ENCODE measurements around the gene PROKR2. TPM values are rescaled to one million over a fixed set of nuclear protein-coding genes. Genes with fewer than 3 reads are reported as not detected.

Gene PROKR2
- total RNA-seq (2012; rRNA removed): not detected in 2 replicates

DNA sequence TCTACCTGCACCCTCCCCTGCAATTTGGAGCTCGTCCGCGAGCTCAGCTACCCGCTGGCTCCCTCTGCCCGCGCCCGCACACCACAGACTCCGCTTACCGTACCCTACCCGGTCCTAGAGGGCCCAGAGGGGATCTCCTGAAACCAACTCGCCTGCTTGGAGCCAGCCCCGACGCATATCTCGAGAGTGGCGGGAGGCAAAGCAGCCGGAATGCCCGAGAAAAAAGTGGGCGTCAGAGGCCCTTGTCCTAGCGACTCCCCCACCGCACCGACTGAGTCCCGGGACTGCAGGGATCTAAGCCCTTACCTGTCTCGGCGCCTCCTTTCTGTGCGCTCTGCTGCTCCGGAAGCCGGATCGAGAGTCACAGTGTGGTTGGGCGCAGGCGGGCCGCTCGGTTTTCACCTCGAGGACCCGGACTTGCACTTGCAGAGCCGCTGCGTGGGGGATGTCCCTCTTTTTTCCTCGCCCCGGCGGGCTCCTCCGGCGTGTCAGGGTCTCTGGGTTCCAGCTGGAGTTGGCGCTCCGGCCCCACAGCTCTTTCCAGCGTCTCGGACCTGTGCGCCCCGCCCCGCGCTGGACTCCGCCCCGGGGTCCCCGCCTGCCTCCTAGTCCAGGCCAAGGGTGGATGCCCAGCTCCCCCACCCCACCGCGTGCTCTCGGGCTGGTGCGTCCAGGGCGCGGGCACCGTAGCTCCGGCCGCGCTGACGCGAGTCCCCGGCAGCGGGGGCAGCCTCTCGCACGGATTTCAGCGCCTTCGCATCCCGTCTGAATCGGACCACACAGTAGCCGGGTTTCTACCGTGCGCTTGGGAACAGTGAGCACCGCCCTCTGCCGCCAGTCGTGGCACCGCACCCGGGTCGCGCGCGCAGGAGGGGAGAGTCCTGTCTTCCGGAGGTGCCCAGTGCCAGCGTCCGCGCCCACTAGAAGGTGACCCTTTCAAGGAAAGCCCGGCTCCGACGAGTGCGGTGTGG is at the start of gene PROKR2:
TSS of gene PROKR2 (minus strand) at position 767 of the 971 bp plus-strand sequence. CDS start 2,585 bp downstream, outside the sequence.
- Histone ChIP-seq H3K4me2 (ENCODE audit: low read length) (no peak within 1 kb of the TSS), H3K4me1 (ENCODE audit: control insufficient read depth, insufficient read depth, low read length) (no peaks in the 10 kb centered on the region), H3K9ac (ENCODE audit: low read depth, low read length) (no peak within 1 kb of the TSS), H3K9me3 (replicated peaks; ENCODE audit: low read length) (no peaks in the 10 kb centered on the region), H3K27me3 (ENCODE audit: control insufficient read depth, insufficient read depth, low read length) (peaks cover 41% of the 10 kb centered on the region), H3K36me3 (ENCODE audit: insufficient read depth, low read length) (no peaks in the 10 kb centered on the region), H3K4me3 (ENCODE audit: low read length) (no peak within 1 kb of the TSS)

DNA sequence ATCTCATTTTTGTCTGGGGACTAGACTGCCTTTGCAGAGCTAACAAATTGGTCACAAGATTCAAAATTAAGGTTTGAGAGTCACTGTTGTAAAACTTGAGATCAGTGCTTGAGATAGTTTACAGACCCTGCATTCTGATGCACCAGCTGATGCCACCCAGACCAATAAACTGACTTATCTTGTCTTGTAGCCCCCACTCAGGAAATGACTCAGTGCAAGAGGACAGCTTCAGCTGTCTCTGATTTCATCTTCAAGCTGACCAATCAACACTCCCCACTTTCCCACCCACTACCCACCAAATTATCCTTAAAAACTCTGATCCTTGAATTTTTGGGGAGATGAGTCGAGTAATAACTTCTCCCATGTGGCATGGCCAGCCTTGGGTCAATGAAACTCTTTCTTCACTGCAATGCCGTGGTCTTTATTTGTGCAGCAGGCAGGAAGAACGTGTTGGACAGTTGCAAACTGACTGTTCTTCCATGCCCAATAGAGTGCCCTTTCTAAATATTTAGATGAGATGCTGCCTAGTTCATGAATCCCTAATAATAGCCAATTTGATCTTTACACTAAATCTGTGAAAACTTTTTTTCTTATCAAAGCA is 48.3 kb upstream of the PROKR2 start:
- H3K4me2 ChIP-seq (ENCODE audit: low read length): no peak overlapping the region
- H3K27me3 ChIP-seq (ENCODE audit: control insufficient read depth, insufficient read depth, low read length): no peaks in the 10 kb centered on the region
- H3K9me3 ChIP-seq (replicated peaks; ENCODE audit: low read length): no peaks in the 10 kb centered on the region
- no peak overlapping the region for H3K4me3 ChIP-seq (ENCODE audit: low read length)
- no peaks in the 10 kb centered on the region for H3K4me1 ChIP-seq (ENCODE audit: control insufficient read depth, insufficient read depth, low read length)
- H3K9ac ChIP-seq (ENCODE audit: low read depth, low read length): peak overlapping the region; percentile 32
- H3K36me3 ChIP-seq (ENCODE audit: insufficient read depth, low read length): no peaks in the 10 kb centered on the region

DNA sequence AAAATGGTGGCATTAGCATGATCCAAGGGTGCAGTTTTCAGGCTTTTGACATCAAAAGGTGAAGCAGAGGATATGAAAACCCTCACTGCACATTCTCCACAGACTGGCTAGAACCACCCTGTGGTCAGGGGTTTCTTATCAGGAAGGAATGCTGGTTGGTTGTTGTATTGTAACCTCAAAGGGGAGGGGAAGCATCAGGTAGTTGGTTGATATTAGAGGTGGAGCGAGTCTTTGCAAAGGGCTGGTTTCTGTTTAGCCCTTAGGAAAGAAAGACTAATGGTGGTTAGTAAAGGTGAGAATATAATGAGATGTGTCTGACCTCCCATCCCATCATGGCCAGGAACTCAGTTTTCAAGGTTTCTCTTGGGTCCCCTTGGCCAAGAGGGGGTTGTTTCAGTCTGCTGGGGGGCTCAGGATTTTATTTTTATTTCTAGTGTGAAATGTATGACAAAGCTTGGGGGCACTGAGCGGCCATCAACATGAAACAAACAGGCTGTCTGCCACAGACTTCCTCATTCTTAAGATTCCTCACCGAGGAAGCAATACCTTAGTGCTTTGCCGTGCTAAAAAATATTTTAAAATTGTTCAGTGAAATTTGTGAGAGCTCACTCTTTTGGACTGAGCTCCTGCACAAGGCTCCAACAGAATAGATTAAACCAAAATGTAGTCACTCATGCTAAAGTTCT is 47.5 kb upstream of the PROKR2 start:
- no peak overlapping the region for H3K4me2 ChIP-seq (ENCODE audit: low read length)
- no peaks in the 10 kb centered on the region for H3K9me3 ChIP-seq (replicated peaks; ENCODE audit: low read length)
- no peaks in the 10 kb centered on the region for H3K36me3 ChIP-seq (ENCODE audit: insufficient read depth, low read length)
- H3K9ac ChIP-seq (ENCODE audit: low read depth, low read length): peak overlapping the region; percentile 32
- no peaks in the 10 kb centered on the region for H3K27me3 ChIP-seq (ENCODE audit: control insufficient read depth, insufficient read depth, low read length)
- H3K4me3 ChIP-seq (ENCODE audit: low read length): no peak overlapping the region
- no peaks in the 10 kb centered on the region for H3K4me1 ChIP-seq (ENCODE audit: control insufficient read depth, insufficient read depth, low read length)

DNA sequence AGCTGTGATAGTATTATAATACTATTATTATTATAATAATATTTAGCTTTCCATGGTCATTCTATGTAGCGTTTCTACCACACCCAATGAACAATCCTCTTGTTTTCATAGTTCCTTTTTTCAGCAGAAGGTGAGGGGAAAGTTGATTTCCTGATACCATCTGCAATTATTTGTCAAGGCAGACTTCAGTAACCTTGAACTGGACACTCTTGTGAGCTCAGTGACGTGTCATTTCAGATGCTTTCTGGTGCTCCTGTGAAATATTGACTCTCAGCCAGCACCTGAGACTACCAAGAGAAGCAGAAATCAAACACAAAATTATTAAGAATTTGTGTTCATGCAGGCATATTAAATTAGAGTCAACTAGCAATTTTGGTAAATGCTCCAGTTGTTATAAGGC is 46.0 kb upstream of the PROKR2 start:
- Histone ChIP-seq H3K4me2 (ENCODE audit: low read length) (no peak overlapping the region), H3K9ac (ENCODE audit: low read depth, low read length) (no peak overlapping the region), H3K9me3 (replicated peaks; ENCODE audit: low read length) (no peaks in the 10 kb centered on the region), H3K36me3 (ENCODE audit: insufficient read depth, low read length) (no peaks in the 10 kb centered on the region), H3K27me3 (ENCODE audit: control insufficient read depth, insufficient read depth, low read length) (no peaks in the 10 kb centered on the region), H3K4me1 (ENCODE audit: control insufficient read depth, insufficient read depth, low read length) (no peaks in the 10 kb centered on the region), H3K4me3 (ENCODE audit: low read length) (no peak overlapping the region)

DNA sequence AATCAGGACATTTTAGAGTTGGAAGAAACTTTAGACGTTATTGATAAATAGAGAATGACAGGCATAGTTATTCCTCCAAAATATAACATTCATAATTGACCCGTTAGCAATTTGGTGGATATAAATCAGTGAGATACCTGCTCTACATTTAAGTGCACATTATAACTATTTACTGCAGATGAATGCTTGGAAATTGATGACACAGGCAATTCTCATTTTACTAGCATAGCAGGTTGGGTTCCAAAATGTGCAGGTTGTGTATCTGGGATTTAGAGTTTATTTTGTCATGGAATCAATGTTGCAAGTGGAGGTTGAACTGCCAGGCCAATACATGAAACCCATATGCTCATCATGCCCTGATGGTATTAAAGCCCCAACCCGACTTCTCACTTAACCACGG is 44.4 kb upstream of the PROKR2 start:
- H3K9ac ChIP-seq (ENCODE audit: low read depth, low read length): no peak overlapping the region
- no peaks in the 10 kb centered on the region for H3K9me3 ChIP-seq (replicated peaks; ENCODE audit: low read length)
- H3K4me1 ChIP-seq (ENCODE audit: control insufficient read depth, insufficient read depth, low read length): no peaks in the 10 kb centered on the region
- no peaks in the 10 kb centered on the region for H3K36me3 ChIP-seq (ENCODE audit: insufficient read depth, low read length)
- H3K27me3 ChIP-seq (ENCODE audit: control insufficient read depth, insufficient read depth, low read length): no peaks in the 10 kb centered on the region
- no peak overlapping the region for H3K4me3 ChIP-seq (ENCODE audit: low read length)
- no peak overlapping the region for H3K4me2 ChIP-seq (ENCODE audit: low read length)

DNA sequence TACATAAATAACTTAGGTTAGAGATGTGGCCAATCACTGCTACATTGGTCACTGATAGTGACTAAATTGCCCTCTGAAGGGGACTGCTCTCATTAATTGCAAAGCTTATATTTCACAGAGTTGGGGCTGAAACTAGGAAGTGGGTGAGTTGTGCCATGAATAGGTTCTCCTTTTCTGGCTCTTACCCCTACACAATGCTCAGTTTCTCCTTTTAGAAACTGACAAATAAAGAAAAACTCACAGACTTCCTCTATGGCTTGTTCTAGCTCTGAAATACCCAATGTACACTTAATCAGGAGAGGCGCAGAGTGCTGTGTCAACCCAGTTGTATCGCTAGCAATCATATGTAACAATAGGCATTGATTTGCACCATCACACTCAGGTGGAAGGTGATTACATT is 41.2 kb upstream of the PROKR2 start:
- H3K4me3 ChIP-seq (ENCODE audit: low read length): no peak overlapping the region

DNA sequence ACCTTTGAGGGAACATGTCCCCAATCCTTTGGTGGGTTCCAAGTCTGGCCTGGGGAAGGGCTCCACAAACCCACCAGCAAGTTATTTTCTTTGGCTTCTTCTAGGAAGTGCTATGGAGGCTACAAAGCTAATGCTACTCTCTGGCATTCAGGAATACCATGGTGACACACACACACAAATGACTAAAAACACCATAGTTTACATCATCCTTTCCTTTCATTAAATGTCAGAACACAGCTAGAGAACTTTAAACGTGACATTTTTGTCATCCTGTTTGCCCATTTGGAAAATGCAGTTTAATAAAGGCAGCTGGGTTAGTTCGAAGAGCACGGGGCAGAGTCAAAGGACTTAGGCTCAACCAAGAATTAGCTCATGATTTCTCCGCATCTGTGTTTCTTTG is 40.2 kb upstream of the PROKR2 start:
- Histone ChIP-seq H3K4me3 (ENCODE audit: low read length) (no peak overlapping the region), H3K27me3 (ENCODE audit: control insufficient read depth, insufficient read depth, low read length) (no peaks in the 10 kb centered on the region), H3K4me2 (ENCODE audit: low read length) (no peak overlapping the region), H3K9me3 (replicated peaks; ENCODE audit: low read length) (no peaks in the 10 kb centered on the region), H3K4me1 (ENCODE audit: control insufficient read depth, insufficient read depth, low read length) (peaks cover 23% of the 10 kb centered on the region), H3K9ac (ENCODE audit: low read depth, low read length) (no peak overlapping the region), H3K36me3 (ENCODE audit: insufficient read depth, low read length) (no peaks in the 10 kb centered on the region)

More for the DNA sequence above, 41.2 kb upstream of the PROKR2 start:
- no peak overlapping the region for H3K9ac ChIP-seq (ENCODE audit: low read depth, low read length)
- H3K4me1 ChIP-seq (ENCODE audit: control insufficient read depth, insufficient read depth, low read length): peaks cover 22% of the 10 kb centered on the region
- H3K9me3 ChIP-seq (replicated peaks; ENCODE audit: low read length): no peaks in the 10 kb centered on the region
- H3K27me3 ChIP-seq (ENCODE audit: control insufficient read depth, insufficient read depth, low read length): no peaks in the 10 kb centered on the region
- H3K36me3 ChIP-seq (ENCODE audit: insufficient read depth, low read length): no peaks in the 10 kb centered on the region
- no peak overlapping the region for H3K4me2 ChIP-seq (ENCODE audit: low read length)

DNA sequence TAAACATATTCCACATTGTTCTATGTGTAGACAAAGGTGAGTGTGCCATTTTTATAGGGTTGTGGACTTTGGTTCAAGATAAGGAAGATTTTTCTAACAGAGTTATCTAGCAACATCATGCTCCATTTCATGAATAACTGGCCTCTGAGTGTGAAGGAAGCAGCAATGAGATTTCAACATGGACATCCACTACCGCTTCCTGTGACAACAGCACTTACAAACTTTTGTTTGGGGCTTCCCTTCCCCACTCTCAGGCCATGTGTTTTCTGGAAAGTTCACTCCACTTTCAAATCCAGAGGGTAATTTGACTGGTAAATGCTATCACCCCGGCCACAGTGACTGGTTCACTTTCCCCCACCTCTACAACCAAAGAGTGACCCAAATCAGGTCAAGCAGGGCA is 38.1 kb upstream of the PROKR2 start:
- Histone ChIP-seq H3K9ac (ENCODE audit: low read depth, low read length) (no peak overlapping the region), H3K4me2 (ENCODE audit: low read length) (no peak overlapping the region), H3K27me3 (ENCODE audit: control insufficient read depth, insufficient read depth, low read length) (no peaks in the 10 kb centered on the region), H3K4me1 (ENCODE audit: control insufficient read depth, insufficient read depth, low read length) (peaks cover 23% of the 10 kb centered on the region), H3K36me3 (ENCODE audit: insufficient read depth, low read length) (no peaks in the 10 kb centered on the region), H3K4me3 (ENCODE audit: low read length) (no peak overlapping the region), H3K9me3 (replicated peaks; ENCODE audit: low read length) (no peaks in the 10 kb centered on the region)

DNA sequence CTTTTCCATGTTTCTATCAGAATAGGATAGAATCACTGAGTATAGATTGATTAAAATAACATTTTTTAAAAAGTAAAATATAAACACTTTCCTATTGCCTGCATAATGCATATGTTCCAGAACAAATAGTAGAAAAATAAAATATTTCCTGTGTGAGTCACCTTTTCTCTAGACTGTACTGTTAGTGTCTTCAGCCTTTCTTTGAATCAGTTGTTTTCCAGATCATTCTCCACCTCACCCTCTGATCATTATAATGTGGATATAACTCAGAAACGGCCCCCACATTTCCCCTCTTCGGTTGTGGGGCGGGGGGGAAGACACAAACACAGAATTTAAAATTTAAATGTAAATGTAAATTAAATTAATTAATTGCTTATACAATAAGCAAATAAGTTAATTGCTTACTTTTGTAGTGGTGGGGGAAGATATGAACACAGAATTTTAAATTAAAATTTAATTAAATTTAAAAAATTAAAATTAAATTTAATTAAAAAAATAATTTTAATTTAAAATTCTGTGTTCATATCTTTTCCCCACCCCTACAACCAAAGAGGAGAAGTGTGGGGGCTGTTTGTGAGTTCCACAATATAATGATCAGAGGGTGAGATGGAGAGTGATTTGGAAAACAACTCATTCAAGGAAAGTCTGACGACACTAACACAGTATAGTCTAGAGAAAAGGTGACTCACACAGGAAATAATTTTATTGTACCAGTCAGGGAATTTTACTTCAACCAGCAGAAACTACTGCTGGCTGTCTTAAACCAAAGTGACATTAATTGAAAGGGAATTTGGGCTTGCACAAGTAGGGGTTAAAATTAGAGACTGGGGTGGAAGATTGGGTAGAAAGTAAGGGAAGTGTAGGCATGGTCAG is 37.1 kb upstream of the PROKR2 start:
- H3K4me3 ChIP-seq (ENCODE audit: low read length): peak overlapping the region; percentile 33
- H3K4me1 ChIP-seq (ENCODE audit: control insufficient read depth, insufficient read depth, low read length): peaks cover 23% of the 10 kb centered on the region
- H3K4me2 ChIP-seq (ENCODE audit: low read length): peak overlapping the region; percentile 59
- no peaks in the 10 kb centered on the region for H3K9me3 ChIP-seq (replicated peaks; ENCODE audit: low read length)
- H3K9ac ChIP-seq (ENCODE audit: low read depth, low read length): peak overlapping the region; percentile 12
- no peaks in the 10 kb centered on the region for H3K36me3 ChIP-seq (ENCODE audit: insufficient read depth, low read length)
- no peaks in the 10 kb centered on the region for H3K27me3 ChIP-seq (ENCODE audit: control insufficient read depth, insufficient read depth, low read length)

DNA sequence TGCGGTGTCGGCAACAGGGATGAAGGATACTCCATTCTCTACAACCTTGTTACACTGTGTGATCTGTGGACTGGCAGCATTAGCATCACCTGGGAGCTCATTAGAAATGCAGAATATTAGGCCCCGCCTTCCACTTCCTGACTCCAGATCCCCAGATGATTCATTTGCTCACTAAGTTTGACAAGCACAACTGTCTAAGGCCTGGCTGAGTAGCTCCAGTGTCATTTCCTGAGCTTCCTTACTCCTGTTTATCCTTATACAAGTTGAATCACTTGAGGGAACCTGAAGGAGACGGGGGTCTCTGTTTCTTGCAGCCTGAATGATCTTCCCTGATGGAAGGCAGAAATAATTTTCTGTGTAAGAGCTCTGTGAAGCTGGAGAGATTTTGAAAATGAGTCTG is 32.7 kb upstream of the PROKR2 start:
- Histone ChIP-seq H3K4me2 (ENCODE audit: low read length) (no peak overlapping the region), H3K9ac (ENCODE audit: low read depth, low read length) (no peak overlapping the region), H3K27me3 (ENCODE audit: control insufficient read depth, insufficient read depth, low read length) (no peaks in the 10 kb centered on the region), H3K36me3 (ENCODE audit: insufficient read depth, low read length) (no peaks in the 10 kb centered on the region), H3K4me3 (ENCODE audit: low read length) (no peak overlapping the region), H3K4me1 (ENCODE audit: control insufficient read depth, insufficient read depth, low read length) (peaks cover 16% of the 10 kb centered on the region), H3K9me3 (replicated peaks; ENCODE audit: low read length) (no peaks in the 10 kb centered on the region)

DNA sequence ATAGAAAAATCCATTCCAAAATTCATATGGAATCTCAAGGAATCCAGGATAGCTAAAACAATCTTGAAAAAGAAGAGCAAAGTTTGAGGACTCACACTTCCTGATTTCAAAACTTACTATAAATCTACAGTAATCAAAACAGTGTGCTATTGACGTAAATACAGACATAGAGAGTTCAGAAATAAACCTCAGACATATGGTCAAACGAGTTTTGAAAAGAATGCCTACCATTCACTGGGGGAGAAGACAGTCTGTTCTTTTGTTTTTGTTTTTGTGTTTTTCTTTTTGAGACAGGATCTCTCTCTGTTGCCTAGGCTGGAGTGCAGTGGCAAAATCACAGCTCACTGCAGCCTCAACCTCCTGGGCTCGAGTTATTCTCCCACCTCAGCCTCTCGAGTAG is 25.3 kb upstream of the PROKR2 start:
- no peaks in the 10 kb centered on the region for H3K9me3 ChIP-seq (replicated peaks; ENCODE audit: low read length)
- no peak overlapping the region for H3K4me3 ChIP-seq (ENCODE audit: low read length)
- no peaks in the 10 kb centered on the region for H3K36me3 ChIP-seq (ENCODE audit: insufficient read depth, low read length)
- no peak overlapping the region for H3K4me2 ChIP-seq (ENCODE audit: low read length)
- peaks cover 18% of the 10 kb centered on the region for H3K27me3 ChIP-seq (ENCODE audit: control insufficient read depth, insufficient read depth, low read length)
- no peaks in the 10 kb centered on the region for H3K4me1 ChIP-seq (ENCODE audit: control insufficient read depth, insufficient read depth, low read length)
- no peak overlapping the region for H3K9ac ChIP-seq (ENCODE audit: low read depth, low read length)

All from skeletal muscle satellite cell (primary cell).